GM13976 (cell line): ENCODE data around the gene EXOG.

Source experiments
- DNase-seq: peaks from one replicate; pipeline ENCODE4 v3.0.0; 2012; ENCODE audit warnings: low spot score
- in situ Hi-C: fragments of 300-500 bp; cut with MboI; formaldehyde crosslinking; loops from one replicate; pipeline ENCODE4 v1.12.0; 2022; ENCODE audit warnings: low sequenced_read_pairs, mixed read lengths, inconsistent platforms; ENCODE audit not compliant: unreplicated experiment
- TF ChIP-seq, protein P1 (sequence below): IDR thresholded peaks from 2 replicates; pipeline ENCODE4 v1.5.1; 2012; ENCODE audit warnings: borderline replicate concordance, mild to moderate bottlenecking; ENCODE audit not compliant: insufficient read depth; ENCODE audit errors: extremely low read depth, missing control alignments, control extremely low read depth

The EXOG gene

DNA sequence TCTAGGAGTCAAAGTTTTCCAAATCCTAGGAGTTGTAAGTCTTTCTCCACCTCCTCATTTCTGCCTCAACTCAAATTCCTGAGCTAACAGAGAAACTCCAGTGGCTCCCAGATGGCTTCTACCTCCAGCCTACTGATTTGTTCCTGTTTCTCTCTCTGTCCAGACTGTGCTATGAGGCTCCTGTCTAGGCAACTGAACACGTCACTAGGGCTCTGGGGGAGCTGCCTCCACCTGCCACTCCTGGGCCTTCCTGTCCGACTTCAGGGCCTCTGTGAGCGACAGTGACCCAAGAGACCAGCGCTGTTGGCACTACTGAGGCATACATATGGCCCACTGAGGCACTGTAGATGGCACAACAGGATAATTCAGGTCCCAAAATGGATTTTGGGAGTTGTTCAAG, 71.4 kb downstream of the EXOG start:
- in situ Hi-C loops = no loop called here
- TF ChIP-seq, protein P1, sequence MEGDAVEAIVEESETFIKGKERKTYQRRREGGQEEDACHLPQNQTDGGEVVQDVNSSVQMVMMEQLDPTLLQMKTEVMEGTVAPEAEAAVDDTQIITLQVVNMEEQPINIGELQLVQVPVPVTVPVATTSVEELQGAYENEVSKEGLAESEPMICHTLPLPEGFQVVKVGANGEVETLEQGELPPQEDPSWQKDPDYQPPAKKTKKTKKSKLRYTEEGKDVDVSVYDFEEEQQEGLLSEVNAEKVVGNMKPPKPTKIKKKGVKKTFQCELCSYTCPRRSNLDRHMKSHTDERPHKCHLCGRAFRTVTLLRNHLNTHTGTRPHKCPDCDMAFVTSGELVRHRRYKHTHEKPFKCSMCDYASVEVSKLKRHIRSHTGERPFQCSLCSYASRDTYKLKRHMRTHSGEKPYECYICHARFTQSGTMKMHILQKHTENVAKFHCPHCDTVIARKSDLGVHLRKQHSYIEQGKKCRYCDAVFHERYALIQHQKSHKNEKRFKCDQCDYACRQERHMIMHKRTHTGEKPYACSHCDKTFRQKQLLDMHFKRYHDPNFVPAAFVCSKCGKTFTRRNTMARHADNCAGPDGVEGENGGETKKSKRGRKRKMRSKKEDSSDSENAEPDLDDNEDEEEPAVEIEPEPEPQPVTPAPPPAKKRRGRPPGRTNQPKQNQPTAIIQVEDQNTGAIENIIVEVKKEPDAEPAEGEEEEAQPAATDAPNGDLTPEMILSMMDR = no peak
- DNase-seq = no peak

DNA sequence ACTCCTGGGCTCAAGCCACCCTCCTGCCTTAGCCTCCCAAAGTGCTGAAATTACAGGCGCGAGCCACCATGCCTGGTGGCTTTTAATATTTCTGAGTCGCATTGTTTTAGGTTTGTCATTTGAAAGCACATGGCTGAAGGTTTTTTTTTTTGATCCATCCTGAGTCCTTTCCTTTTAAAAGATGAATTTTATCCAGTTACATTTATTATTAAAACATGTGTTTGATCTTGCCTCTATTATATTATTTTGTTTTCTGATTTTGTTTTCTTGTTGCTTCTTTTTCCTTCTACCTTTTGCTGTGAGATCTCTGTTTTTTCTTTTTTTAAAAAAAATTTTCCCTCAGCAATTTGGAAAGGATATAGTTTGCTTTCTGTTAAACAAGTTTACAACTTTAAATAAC, 77.0 kb downstream of the EXOG start:
- TF ChIP-seq, protein P1 = no peak
- in situ Hi-C loops = no loop called here
- DNase-seq = no peak

DNA sequence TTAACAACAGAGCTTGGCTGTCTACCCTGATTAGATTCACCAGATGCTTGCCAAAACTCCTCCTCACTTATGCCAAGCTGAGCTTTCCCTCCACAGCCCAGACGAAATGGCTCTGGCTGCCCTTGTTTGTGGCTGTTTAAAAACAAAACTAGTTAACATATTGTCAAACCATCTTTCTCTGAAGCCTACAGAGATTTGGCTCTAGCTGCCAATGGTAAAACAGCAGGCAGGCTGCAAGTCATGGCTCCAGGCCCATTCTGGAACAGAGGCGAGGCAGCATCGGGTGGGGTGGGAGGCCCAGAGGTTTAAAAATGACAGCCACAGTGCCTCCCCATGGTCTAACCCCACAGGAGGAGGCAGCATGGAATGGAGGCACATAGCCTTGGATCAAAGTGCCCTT, 77.4 kb downstream of the EXOG start:
- no peak for DNase-seq
- TF ChIP-seq, protein P1 = no peak
- in situ Hi-C loops = no loop called here

DNA sequence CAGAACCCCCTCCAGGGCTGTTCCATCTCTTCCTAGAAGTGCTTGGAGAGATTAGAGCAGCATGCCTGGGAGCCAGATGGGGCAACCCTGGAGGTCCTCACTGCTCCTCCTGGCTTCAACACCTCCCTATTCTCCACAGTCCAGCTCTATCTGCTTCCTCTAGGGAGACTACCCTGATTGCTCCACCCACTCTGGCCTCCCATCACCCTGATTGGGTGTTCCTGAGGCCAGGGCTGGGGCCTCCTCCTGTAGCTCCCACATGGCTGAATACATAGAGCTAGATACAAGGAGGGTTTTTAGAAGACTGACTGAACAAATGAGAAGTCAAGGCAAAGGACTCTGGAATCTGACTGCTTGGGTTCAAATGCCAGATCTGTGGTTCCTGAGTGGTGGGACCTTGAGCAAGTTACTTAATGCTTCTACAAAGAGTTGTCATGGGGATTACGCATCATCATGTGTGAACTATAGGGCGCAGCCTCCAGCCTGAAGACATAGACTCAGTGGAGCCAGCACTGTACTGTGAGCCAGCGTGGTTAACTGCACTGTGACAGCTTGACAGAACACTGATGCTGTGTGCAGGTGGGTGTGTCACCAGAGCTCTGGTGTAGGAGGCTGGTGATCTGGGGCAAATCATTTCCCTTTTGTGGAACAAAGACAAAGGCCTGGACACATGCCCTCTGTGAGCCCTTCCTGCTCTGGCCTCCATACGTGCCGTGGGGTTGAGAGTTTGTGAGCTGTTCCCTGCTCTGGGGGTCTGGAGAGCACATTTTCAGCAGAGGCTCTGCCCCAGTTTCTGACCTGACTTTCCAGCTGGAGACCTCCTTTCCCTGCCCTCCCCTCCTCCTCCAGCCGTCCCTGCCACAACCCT, 78.5 kb downstream of the EXOG start:
- in situ Hi-C loops = no loop called here
- TF ChIP-seq, protein P1 = no peak
- DNase-seq = no peak

DNA sequence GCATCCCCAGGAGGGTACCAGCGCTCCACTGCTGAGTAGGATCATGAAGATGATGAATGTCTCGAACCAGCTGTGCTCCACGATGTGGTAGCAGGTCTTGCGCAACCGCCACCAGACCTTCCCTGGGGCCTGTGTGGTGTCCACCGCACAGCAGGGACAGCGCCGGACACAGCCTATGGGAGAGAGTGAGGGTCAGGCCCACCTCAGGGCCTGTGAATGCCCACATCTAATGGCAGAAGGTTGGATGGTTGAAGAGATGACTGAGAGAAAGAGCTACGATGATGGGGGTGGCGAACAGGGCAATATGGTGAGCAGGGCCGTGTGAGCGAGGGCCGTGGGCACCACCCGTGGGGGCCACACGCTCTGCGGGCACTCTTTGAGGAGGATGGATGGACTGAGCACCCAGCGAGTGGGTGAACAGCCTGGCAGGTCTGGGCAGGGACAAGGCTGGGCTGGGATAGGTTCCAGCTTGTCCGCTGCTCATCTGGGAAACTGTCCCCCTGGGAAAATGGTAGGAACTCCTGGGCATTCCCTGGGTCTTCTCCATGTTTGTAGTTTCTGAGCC, 79.2 kb downstream of the EXOG start:
- in situ Hi-C loops = no loop called here
- no peak for DNase-seq
- TF ChIP-seq, protein P1 = no peak
